Measurements from ENCODE around the gene CLDN9. TPM values are rescaled to one million over a fixed set of nuclear protein-coding genes. Genes with fewer than 3 reads are reported as not detected.

CLDN9 gene
- polyA plus RNA-seq, 1 donor from 2014 or later = not detected

GRCh38 chr16:3058139-3059030 lies 45.7 kb downstream of the CLDN9 start:
- no peaks in the 10 kb centered on the region for H3K27me3 ChIP-seq (ENCODE audit: insufficient read depth, low read depth, low read length)
- peak overlapping the region; percentile 85 for H2AFZ ChIP-seq (ENCODE audit: low read depth, low read length)
- peak overlapping the region; percentile 88 for H3K9ac ChIP-seq (ENCODE audit: low read length)
- H3K36me3 ChIP-seq (ENCODE audit: insufficient read depth, low read length) = no peaks in the 10 kb centered on the region
- no peaks in the 10 kb centered on the region for H3K79me2 ChIP-seq (replicated peaks; ENCODE audit: insufficient read depth, low read length)
- H3K9me3 ChIP-seq (ENCODE audit: low read length) = no peaks in the 10 kb centered on the region
- H3K4me3 ChIP-seq (ENCODE audit: low read length) = peak overlapping the region; percentile 97
- H4K20me1 ChIP-seq (ENCODE audit: insufficient read depth) = no peaks in the 10 kb centered on the region
- no peak for TF ChIP-seq TAF1 (IDR thresholded peaks at IDR 0.05; ENCODE audit: low read depth)
- TF ChIP-seq EP300 (conservative IDR thresholded peaks at IDR 0.05; ENCODE audit: poor library complexity, severe bottlenecking) = no peak
- no peak for TF ChIP-seq RAD21 (conservative IDR thresholded peaks at IDR 0.05)
- TF ChIP-seq MXI1 (conservative IDR thresholded peaks at IDR 0.05; ENCODE audit: poor library complexity, severe bottlenecking) = no peak
- no peak for TF ChIP-seq EZH2 (IDR thresholded peaks at IDR 0.05; ENCODE audit: borderline replicate concordance, insufficient read depth, low read length, poor library complexity, severe bottlenecking)
- TF ChIP-seq SMC3 (conservative IDR thresholded peaks at IDR 0.05; ENCODE audit: poor library complexity) = no peak
- no peak for TF ChIP-seq CTCF (IDR thresholded peaks at IDR 0.05; ENCODE audit: poor library complexity, severe bottlenecking)
- TF ChIP-seq REST (IDR thresholded peaks at IDR 0.05; ENCODE audit: borderline replicate concordance) = no peak
- TF ChIP-seq POLR2AphosphoS5 (IDR thresholded peaks at IDR 0.05) = no peak
- H3F3A ChIP-seq (ENCODE audit: insufficient read depth, low read length, poor library complexity, severe bottlenecking) = no peaks in the 10 kb centered on the region
- no peaks in the 10 kb centered on the region for H3K9me2 ChIP-seq (ENCODE audit: insufficient read depth, low read length)
- peak overlapping the region; percentile 55 for H3K4me2 ChIP-seq (ENCODE audit: low read length)
- H3K27ac ChIP-seq (ENCODE audit: low read length) = peak overlapping the region; percentile 51

GRCh38 chr16:3059041-3059722 lies 46.5 kb downstream of the CLDN9 start:
- Histone ChIP-seq H3K79me2 (replicated peaks; ENCODE audit: insufficient read depth, low read length) (no peaks in the 10 kb centered on the region), H3K27ac (ENCODE audit: low read length) (peak overlapping the region; percentile 51), H2AFZ (ENCODE audit: low read depth, low read length) (peak overlapping the region; percentile 85)

More at GRCh38 chr16:3059041-3059722, 46.5 kb downstream of the CLDN9 start:
- Histone ChIP-seq H3K9me3 (ENCODE audit: low read length) (no peaks in the 10 kb centered on the region), H3K4me2 (ENCODE audit: low read length) (peak overlapping the region; percentile 55), H3K4me3 (ENCODE audit: low read length) (peak overlapping the region; percentile 97), H3F3A (ENCODE audit: insufficient read depth, low read length, poor library complexity, severe bottlenecking) (no peaks in the 10 kb centered on the region), H3K9me2 (ENCODE audit: insufficient read depth, low read length) (no peaks in the 10 kb centered on the region), H3K27me3 (ENCODE audit: insufficient read depth, low read depth, low read length) (no peaks in the 10 kb centered on the region), H4K20me1 (ENCODE audit: insufficient read depth) (no peaks in the 10 kb centered on the region), H3K36me3 (ENCODE audit: insufficient read depth, low read length) (no peaks in the 10 kb centered on the region), H3K9ac (ENCODE audit: low read length) (peak overlapping the region; percentile 88)
- TF ChIP-seq POLR2AphosphoS5 (IDR thresholded peaks at IDR 0.05) (peak; percentile 71), EP300 (conservative IDR thresholded peaks at IDR 0.05; ENCODE audit: poor library complexity, severe bottlenecking) (peak; percentile 19), TAF1 (IDR thresholded peaks at IDR 0.05; ENCODE audit: low read depth) (no peak), MXI1 (conservative IDR thresholded peaks at IDR 0.05; ENCODE audit: poor library complexity, severe bottlenecking) (peak; percentile 69), RAD21 (conservative IDR thresholded peaks at IDR 0.05) (peak; percentile 85), REST (IDR thresholded peaks at IDR 0.05; ENCODE audit: borderline replicate concordance) (peak; percentile 37), CTCF (IDR thresholded peaks at IDR 0.05; ENCODE audit: poor library complexity, severe bottlenecking) (peak; percentile 97), SMC3 (conservative IDR thresholded peaks at IDR 0.05; ENCODE audit: poor library complexity) (peak; percentile 81), EZH2 (IDR thresholded peaks at IDR 0.05; ENCODE audit: borderline replicate concordance, insufficient read depth, low read length, poor library complexity, severe bottlenecking) (no peak)

Data from neural cell (in vitro differentiated cells).